Right lobe of liver (tissue), 6 donors: Measurements from ENCODE around the gene SERF1B. TPM values are rescaled to one million over a fixed set of nuclear protein-coding genes. Genes with fewer than 3 reads are reported as not detected.
"Not testable (repeated sequence)": the region's sequence is repeated elsewhere in the genome, so short reads cannot be mapped to it uniquely, and the experiment has no call there.

ENCODE experiments used
- ATAC-seq, 4 donors: fragments of 200-7000 bp; cut with Tn5 transposase; one replicate each; pipeline ENCODE4 v1.9.1; 2020; ENCODE audit warnings: mild to moderate bottlenecking in 4 of 4, moderate library complexity in 4 of 4
- DNase-seq, 3 donors: peaks; one replicate each; pipeline ENCODE4 v3.0.0-alpha.2; 2020
- H3K27ac ChIP-seq, 3 donors: fragments of 200-600 bp; one replicate each; pipeline ENCODE4 v1.8.0; 2022
- H3K27me3 ChIP-seq, 2 donors: fragments of 200-600 bp; one replicate each; pipeline ENCODE4 v1.8.0; 2022
- H3K36me3 ChIP-seq, 4 donors: fragments of 200-600 bp; sonication (generic) in 1 of 4; one replicate each; pipeline versions ENCODE4 v1.5.1 to v1.8.0; 2017 to 2022; ENCODE audit warnings: control low read depth in 1 of 4
- H3K4me1 ChIP-seq, 4 donors: fragments of 200-600 bp; sonication (generic) in 1 of 4; one replicate each; pipeline versions ENCODE4 v1.5.1 to v1.8.0; 2017 to 2022; ENCODE audit warnings: control low read depth in 1 of 4
- H3K4me3 ChIP-seq, 3 donors: fragments of 200-600 bp; one replicate each; pipeline ENCODE4 v1.8.0; 2022
- H3K9me3 ChIP-seq, 4 donors: fragments of 200-600 bp; sonication (generic) in 1 of 4; one replicate each; pipeline versions ENCODE4 v1.5.1 to v1.8.0; 2017 to 2022; ENCODE audit warnings: control low read depth in 1 of 4
- WGBS: methylation state at CpG from one replicate; pipeline ENCODE4 v1.1.6; 2018; ENCODE audit warnings: low coverage, low lambda C conversion rate; ENCODE audit not compliant: insufficient coverage; ENCODE audit errors: missing lambda C conversion rate; 5-methylcytosine and 5-hydroxymethylcytosine counted together
- intact Hi-C, 2 donors: fragments of 100-400 bp; cut with DNase I; formaldehyde crosslinking; loops; one replicate each; pipeline versions ENCODE4 v1.11.2 to v1.14.1; 2022
- small RNA-seq, 2 experiments: library from RNA; depleted of rRNA; stranded (forward); fragments of <200 nt; gene quantifications; one replicate each; pipeline ENCODE3, GENCODE V24; 2016
- total RNA-seq, 6 experiments: library from RNA; depleted of rRNA in 2 of 6; stranded (reverse); fragments of >200 nt in 2 of 6; fragmentation: NEBNext Ultra II Directional in 3 of 6; extraction: Animal tissue kit (Norgen Biotek cat#: 25700) in 3 of 6; gene quantifications; one replicate each; pipeline versions ENCODE4 v1.1.0 to v1.2.4, GENCODE V29; 2016 to 2023
- donor health status: DM: no; HTN: yes; CAD: no.
- donor health status: DM: no; HTN: no; CAD: no.
- donor health status: DM: no; HTN: no; CAD: no.
- donor health status: DM: no; HTN: yes; CAD: no.
- donor health status: DM: no; HTN: yes; CAD: no.

Gene SERF1B
- total RNA-seq, 6 experiments from 2014 or later, result 2.8 to 11.6 (median 5.8) TPM

- H3K4me3 ChIP-seq, DNase-seq, H3K36me3 ChIP-seq, H3K27ac ChIP-seq, H3K9me3 ChIP-seq, ATAC-seq, intact Hi-C loops, H3K27me3 ChIP-seq, H3K4me1 ChIP-seq: not testable (repeated sequence)
- no CpG with 5 or more reads among the region's 1 CpG for WGBS
Measured at GRCh38 chr5:70088907-70089464, 63.9 kb downstream of the SERF1B start.

- no CpG with 5 or more reads among the region's 7 CpGs for WGBS
- H3K36me3 ChIP-seq, H3K27me3 ChIP-seq, ATAC-seq, H3K4me1 ChIP-seq, DNase-seq, H3K27ac ChIP-seq, H3K4me3 ChIP-seq, intact Hi-C loops, H3K9me3 ChIP-seq: not testable (repeated sequence)
Measured at GRCh38 chr5:70091776-70092175, 66.7 kb downstream of the SERF1B start.

Small RNA genes within 50 kb of the gene (small RNA-seq; reads per million reads assigned to genes)
- 0 reads per million in 2 experiments for gene CDH12P2

Other genes starting within 250 kb of the SERF1B start
- 10 to 100 TPM; 10.9 to 25.2 (median 15.1) TPM for gene SMN2, start 24.4 kb downstream of the SERF1B start, total RNA-seq